HepG2 (cell line): ENCODE data around the gene IGF2BP3.

ENCODE experiments used
- ZNF24 ChIP-seq: fragments of 450-650 bp; IDR thresholded peaks from 2 replicates; pipeline ENCODE4 v1.6.1; 2017; ENCODE audit warnings: antibody characterized with exemption, mild to moderate bottlenecking
- ZNF670 ChIP-seq: sonication (generic); formaldehyde crosslinking; IDR thresholded peaks from 2 replicates; pipeline ENCODE4 v1.8.0; 2022; ENCODE audit warnings: mild to moderate bottlenecking, missing genetic modification reagents, borderline replicate concordance
- TF ChIP-seq, protein P1 (sequence below): sonication (generic); formaldehyde crosslinking; IDR thresholded peaks from 2 replicates; pipeline ENCODE4 v1.5.0; 2020; ENCODE audit warnings: mild to moderate bottlenecking, missing genetic modification reagents, moderate library complexity

DNA sequence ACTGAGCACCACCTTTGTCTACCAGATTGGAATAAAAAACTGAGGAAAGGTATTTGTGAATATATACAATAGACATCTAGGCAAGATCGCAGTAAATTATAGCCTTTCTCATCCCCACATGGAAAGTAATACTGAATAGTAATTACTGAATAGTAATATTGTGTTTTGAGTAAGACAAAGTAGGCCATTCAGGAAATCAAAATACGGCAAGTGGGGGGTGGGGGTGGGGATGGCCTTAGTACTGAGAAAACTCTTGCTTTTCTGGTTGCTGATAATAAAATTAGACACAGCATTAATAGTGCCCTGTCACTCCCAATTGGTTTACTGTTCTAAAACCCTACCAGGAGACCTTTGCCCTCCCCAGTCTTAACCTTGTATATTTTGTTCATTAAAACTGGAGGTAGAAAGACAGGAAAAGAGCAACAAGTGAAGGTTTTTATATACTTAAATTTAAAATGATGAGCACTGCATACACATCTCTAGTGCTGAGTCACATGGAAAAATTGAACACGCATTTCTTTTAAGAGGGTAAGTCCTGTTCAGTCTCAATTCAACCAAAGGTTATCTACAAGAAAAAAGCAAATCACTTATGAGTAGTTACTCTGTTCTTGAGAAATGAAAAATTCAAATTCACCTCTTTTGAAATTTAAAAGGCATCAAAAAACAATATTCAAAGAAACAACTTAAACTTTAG, 65.6 kb downstream of the IGF2BP3 start:
- TF ChIP-seq, protein P1, sequence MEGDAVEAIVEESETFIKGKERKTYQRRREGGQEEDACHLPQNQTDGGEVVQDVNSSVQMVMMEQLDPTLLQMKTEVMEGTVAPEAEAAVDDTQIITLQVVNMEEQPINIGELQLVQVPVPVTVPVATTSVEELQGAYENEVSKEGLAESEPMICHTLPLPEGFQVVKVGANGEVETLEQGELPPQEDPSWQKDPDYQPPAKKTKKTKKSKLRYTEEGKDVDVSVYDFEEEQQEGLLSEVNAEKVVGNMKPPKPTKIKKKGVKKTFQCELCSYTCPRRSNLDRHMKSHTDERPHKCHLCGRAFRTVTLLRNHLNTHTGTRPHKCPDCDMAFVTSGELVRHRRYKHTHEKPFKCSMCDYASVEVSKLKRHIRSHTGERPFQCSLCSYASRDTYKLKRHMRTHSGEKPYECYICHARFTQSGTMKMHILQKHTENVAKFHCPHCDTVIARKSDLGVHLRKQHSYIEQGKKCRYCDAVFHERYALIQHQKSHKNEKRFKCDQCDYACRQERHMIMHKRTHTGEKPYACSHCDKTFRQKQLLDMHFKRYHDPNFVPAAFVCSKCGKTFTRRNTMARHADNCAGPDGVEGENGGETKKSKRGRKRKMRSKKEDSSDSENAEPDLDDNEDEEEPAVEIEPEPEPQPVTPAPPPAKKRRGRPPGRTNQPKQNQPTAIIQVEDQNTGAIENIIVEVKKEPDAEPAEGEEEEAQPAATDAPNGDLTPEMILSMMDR: no peak
- no peak for TF ChIP-seq ZNF24
- TF ChIP-seq ZNF670 (CRISPR knock-in tag): no peak
